Chondrocyte (in vitro differentiated cells): ENCODE results near the gene EYS. TPM values are rescaled to one million over a fixed set of nuclear protein-coding genes. Genes with fewer than 3 reads are reported as not detected.
A peak's percentile ranks its signal among the peaks of the same experiment; 100 is the strongest.
"Not testable (repeated sequence)": the region's sequence is repeated elsewhere in the genome, so short reads cannot be mapped to it uniquely, and the experiment has no call there.

Experiments
- DNase-seq: peaks from one replicate; pipeline ENCODE4 v3.0.0; 2021; ENCODE audit warnings: mixed read lengths, low spot score
- H3K27ac Mint-ChIP-seq: one replicate; pipeline ENCODE4 v1.8.0; 2021; ENCODE audit warnings: mild to moderate bottlenecking, moderate library complexity, mixed read lengths; ENCODE audit not compliant: unreplicated experiment
- H3K27me3 Mint-ChIP-seq: 2 replicates; pipeline ENCODE4 v1.8.0; 2021; ENCODE audit warnings: low read depth, mixed read lengths
- H3K36me3 Mint-ChIP-seq: 2 replicates; pipeline ENCODE4 v1.8.0; 2021; ENCODE audit warnings: low read depth, mixed read lengths
- H3K4me1 Mint-ChIP-seq: 2 replicates; pipeline ENCODE4 v1.8.0; 2021; ENCODE audit warnings: low read depth, mild to moderate bottlenecking, mixed read lengths
- H3K4me3 Mint-ChIP-seq: one replicate; pipeline ENCODE4 v1.8.0; 2021; ENCODE audit warnings: mild to moderate bottlenecking, moderate library complexity, mixed read lengths; ENCODE audit not compliant: unreplicated experiment
- H3K9me3 Mint-ChIP-seq: 2 replicates; pipeline ENCODE4 v1.8.0; 2021; ENCODE audit warnings: low read depth, mixed read lengths
- total RNA-seq: library from RNA; stranded (reverse); gene quantifications from 3 replicates; pipeline ENCODE4 v1.2.1, GENCODE V29; 2021
- TF ChIP-seq, protein P1 (sequence below): fragments of 200-600 bp; sonication (generic); IDR thresholded peaks from 2 replicates; pipeline ENCODE4 v1.5.0; 2021; ENCODE audit warnings: antibody characterized with exemption, mild to moderate bottlenecking, moderate library complexity

The EYS gene
- total RNA-seq, 1 donor from 2014 or later = not detected

DNA sequence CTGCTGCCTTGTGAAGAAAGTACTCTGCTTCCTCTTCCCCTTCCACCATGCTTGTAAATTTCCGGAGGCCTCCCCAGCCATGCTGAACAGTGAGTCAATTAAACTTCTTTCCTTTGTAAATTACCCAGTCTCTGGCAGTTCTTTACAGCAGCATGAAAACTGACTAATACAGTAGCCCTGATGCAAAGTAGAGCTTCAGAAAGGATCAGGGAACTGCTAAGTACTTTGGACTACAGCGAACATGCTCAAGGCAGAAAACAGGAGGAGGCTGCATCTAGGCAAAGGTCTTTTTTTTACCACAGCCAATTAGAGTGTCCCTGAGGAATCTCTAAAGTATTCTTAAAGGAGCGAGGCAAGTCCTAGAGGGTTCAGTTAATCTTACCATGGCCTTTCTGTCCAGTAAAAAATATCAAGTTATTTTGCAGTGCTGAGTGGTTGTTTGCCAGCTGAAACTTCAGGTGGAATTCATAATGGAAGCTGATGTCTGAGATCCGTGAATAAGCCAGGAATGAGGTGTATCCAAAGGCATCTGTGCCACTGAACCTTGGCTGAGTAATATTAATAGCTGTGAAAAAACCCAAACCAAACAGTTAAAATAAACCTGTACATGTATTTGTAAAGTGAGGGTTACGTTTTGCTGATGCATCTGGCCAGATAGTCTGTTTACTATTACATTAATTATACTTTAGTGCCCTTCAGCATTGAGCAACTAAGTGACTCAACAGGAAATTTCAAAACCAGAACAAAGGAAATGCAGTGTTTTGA lies 1901.0 kb downstream of the EYS start:
- peaks cover 6% of the 10 kb centered on the region for H3K27me3 Mint-ChIP-seq
- DNase-seq = no peak
- H3K27ac Mint-ChIP-seq = no peak overlapping the region
- TF ChIP-seq, protein P1, sequence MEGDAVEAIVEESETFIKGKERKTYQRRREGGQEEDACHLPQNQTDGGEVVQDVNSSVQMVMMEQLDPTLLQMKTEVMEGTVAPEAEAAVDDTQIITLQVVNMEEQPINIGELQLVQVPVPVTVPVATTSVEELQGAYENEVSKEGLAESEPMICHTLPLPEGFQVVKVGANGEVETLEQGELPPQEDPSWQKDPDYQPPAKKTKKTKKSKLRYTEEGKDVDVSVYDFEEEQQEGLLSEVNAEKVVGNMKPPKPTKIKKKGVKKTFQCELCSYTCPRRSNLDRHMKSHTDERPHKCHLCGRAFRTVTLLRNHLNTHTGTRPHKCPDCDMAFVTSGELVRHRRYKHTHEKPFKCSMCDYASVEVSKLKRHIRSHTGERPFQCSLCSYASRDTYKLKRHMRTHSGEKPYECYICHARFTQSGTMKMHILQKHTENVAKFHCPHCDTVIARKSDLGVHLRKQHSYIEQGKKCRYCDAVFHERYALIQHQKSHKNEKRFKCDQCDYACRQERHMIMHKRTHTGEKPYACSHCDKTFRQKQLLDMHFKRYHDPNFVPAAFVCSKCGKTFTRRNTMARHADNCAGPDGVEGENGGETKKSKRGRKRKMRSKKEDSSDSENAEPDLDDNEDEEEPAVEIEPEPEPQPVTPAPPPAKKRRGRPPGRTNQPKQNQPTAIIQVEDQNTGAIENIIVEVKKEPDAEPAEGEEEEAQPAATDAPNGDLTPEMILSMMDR = no peak
- no peaks in the 10 kb centered on the region for H3K9me3 Mint-ChIP-seq
- H3K4me1 Mint-ChIP-seq = peaks cover 24% of the 10 kb centered on the region
- no peak overlapping the region for H3K4me3 Mint-ChIP-seq
- no peaks in the 10 kb centered on the region for H3K36me3 Mint-ChIP-seq

DNA sequence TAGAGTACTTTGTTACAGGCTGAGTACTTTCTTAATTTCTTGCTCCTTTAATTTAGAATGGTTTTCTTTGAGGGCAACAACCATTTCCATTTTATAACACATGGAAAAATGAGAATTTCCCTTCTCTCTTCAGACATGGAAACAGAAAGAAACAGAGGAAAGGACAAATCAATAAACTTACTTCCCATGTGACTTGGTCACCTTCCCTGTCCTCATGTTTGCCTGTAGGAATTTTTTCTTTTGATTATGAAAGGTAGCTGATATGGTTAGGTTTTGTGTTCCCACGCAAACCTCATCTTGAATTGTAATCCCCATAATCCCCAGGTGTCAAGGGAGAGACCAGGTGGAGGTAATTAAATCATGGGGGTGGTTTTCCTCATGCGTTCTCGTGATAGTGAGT lies 1901.7 kb downstream of the EYS start:
- Mint-ChIP-seq H3K36me3 (no peaks in the 10 kb centered on the region), H3K27ac (no peak overlapping the region), H3K4me3 (no peak overlapping the region), H3K9me3 (no peaks in the 10 kb centered on the region), H3K27me3 (peaks cover 4% of the 10 kb centered on the region), H3K4me1 (peaks cover 24% of the 10 kb centered on the region)
- DNase-seq = no peak
- TF ChIP-seq, protein P1 = no peak

DNA sequence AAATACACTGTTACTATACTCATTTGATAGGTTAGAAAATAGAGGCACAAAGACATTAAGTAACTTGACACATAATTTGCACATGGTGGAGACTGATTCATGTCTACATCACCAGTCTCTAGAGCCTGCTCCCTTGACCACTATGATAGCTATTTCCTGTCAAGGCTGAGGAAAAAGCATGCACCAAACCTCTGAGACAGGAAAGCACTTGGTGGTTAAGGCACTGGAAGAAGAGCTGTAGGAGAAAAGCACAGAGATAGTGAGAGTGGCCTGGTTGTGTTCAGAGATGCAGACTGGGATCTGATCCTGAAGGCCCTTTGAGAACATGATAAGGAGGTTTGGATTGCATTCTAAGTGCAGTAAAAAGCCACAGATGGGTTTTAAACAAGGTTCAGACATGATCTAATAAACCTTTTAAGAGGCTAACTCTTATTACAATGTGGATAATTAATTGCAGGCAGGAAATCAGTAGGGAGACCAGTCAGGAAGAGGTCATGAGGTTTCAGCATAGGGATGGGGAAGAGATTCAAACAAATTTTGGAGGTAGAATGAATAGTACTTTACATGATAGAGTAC lies 1902.6 kb downstream of the EYS start:
- Mint-ChIP-seq H3K9me3 (no peaks in the 10 kb centered on the region), H3K27ac (peak overlapping the region; percentile 29), H3K36me3 (no peaks in the 10 kb centered on the region), H3K4me1 (peaks cover 24% of the 10 kb centered on the region), H3K27me3 (peaks cover 4% of the 10 kb centered on the region), H3K4me3 (no peak overlapping the region)
- DNase-seq = no peak
- TF ChIP-seq, protein P1 = no peak

DNA sequence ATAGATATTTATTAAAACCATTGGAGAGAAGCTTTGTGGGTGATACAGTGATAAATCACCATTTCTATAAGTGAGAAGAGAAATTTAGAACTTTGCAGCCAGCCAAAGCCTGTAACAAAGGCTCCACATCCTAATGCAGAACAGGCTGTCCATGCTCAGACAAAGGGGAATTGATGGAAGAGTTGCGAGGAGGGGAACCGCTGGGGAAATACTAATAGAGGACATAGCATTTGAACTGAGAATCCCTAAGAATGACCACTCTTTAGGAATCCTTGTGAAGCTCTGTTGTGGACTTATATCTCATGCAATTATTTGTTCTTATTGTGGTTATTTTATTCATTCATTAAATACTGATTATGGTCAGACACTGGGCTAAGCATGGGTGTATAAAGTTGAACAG lies 1903.7 kb downstream of the EYS start:
- no peak for DNase-seq
- Mint-ChIP-seq H3K4me3 (no peak overlapping the region), H3K9me3 (no peaks in the 10 kb centered on the region), H3K27me3 (peaks cover 4% of the 10 kb centered on the region), H3K36me3 (no peaks in the 10 kb centered on the region), H3K4me1 (peaks cover 24% of the 10 kb centered on the region), H3K27ac (no peak overlapping the region)
- TF ChIP-seq, protein P1 = no peak

DNA sequence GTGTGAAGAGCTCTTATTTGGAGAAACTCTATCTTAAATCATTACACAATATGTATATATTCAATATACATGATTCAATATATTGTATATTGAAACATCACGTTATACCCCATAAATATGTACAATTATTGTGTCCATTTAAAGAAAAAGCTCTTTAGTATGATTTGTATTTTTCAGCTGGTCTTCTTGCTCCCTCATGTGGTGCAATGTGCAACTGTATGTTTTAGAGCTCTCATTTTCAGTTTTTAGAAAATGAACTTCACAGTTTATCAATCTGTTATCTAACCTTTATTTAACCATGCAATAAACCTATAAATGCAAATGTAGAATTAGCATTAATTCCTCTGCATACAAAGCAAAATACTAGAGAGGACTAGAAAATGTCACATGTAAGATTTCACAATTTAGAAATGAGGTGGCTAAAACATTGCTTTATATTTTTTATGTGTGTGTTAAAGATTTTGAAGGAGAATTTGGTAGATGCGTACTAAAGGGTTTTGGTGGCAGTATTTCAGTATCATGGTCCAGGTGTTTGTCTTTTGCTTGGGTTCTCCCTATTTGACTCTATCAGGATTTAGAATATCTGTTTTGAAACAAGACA lies 1904.3 kb downstream of the EYS start:
- TF ChIP-seq, protein P1 = peak; percentile 87
- H3K27ac Mint-ChIP-seq = no peak overlapping the region
- DNase-seq = no peak
- H3K9me3 Mint-ChIP-seq = no peaks in the 10 kb centered on the region
- no peaks in the 10 kb centered on the region for H3K36me3 Mint-ChIP-seq
- H3K27me3 Mint-ChIP-seq = peaks cover 5% of the 10 kb centered on the region
- no peak overlapping the region for H3K4me3 Mint-ChIP-seq
- H3K4me1 Mint-ChIP-seq = peaks cover 24% of the 10 kb centered on the region

DNA sequence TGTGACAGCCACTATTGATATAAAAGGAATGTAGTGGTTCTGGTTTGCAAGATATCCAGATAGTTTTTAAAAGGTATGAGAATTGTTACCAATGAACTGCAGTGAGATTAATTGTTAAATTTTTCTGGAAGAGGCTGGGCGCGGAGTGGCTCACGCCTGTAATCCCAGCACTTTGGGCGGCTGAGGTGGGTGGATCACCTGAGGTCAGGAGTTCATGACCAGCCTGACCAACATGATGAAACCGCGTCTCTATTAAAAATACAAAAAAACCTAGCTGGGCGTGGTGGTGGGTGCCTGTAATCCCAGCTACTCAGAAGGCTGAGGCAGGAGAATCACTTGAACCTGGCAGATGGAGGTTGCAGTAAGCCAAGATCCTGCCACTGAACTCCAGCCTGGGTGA lies 1906.6 kb downstream of the EYS start:
- not testable (repeated sequence) for H3K27ac Mint-ChIP-seq, H3K9me3 Mint-ChIP-seq, H3K36me3 Mint-ChIP-seq, H3K4me3 Mint-ChIP-seq, DNase-seq
- H3K27me3 Mint-ChIP-seq = peaks cover 15% of the 10 kb centered on the region
- H3K4me1 Mint-ChIP-seq = peaks cover 14% of the 10 kb centered on the region
